WTC11 (cell line): ENCODE results near the gene TNK2. TPM values are rescaled to one million over a fixed set of nuclear protein-coding genes. Genes with fewer than 3 reads are reported as not detected.

Experiments used
- ATAC-seq: fragments of 200-7000 bp; cut with Tn5 transposase; 2 replicates; pipeline ENCODE4 v1.10.0; 2021; ENCODE audit warnings: mild to moderate bottlenecking, moderate library complexity
- CTCF ChIA-PET: fragments of 300-600 bp; sonication (Branson Sonifier 250); formaldehyde crosslinking; loops from one replicate; lab custom pipeline; 2021; ENCODE audit warnings: antibody characterized with exemption; lab: Charles Lee
- POLR2A ChIA-PET: fragments of 350-600 bp; sonication (Branson Sonifier 250); formaldehyde crosslinking; loops from one replicate; lab custom pipeline; 2021; ENCODE audit warnings: antibody characterized with exemption; lab: Charles Lee
- DNase-seq: peaks from one replicate; pipeline ENCODE4 v3.0.0; 2021; ENCODE audit warnings: low spot score
- H3K27ac Mint-ChIP-seq: 2 replicates; pipeline ENCODE4 v1.8.0; 2021; ENCODE audit warnings: mixed read lengths
- H3K27me3 Mint-ChIP-seq: 2 replicates; pipeline ENCODE4 v1.8.0; 2021; ENCODE audit warnings: low read depth, mild to moderate bottlenecking, moderate library complexity, mixed read lengths
- H3K36me3 Mint-ChIP-seq: 2 replicates; pipeline ENCODE4 v1.8.0; 2021; ENCODE audit warnings: mixed read lengths
- H3K4me1 Mint-ChIP-seq: 2 replicates; pipeline ENCODE4 v1.8.0; 2022; ENCODE audit warnings: mixed read lengths
- H3K4me3 Mint-ChIP-seq: 2 replicates; pipeline ENCODE4 v1.8.0; 2021; ENCODE audit warnings: mild to moderate bottlenecking, moderate library complexity, mixed read lengths
- H3K9me3 Mint-ChIP-seq: 2 replicates; pipeline ENCODE4 v1.8.0; 2021; ENCODE audit warnings: mixed read lengths
- CBFB ChIP-seq: sonication (generic); formaldehyde crosslinking; IDR thresholded peaks from 2 replicates; pipeline ENCODE4 v1.8.1; 2022; ENCODE audit warnings: mild to moderate bottlenecking, low read depth, missing genetic modification reagents
- CTCF ChIP-seq: fragments of 200-600 bp; IDR thresholded peaks from 2 replicates; pipeline ENCODE4 v1.8.0; 2022; ENCODE audit warnings: antibody characterized with exemption
- E2F5 ChIP-seq: sonication (generic); formaldehyde crosslinking; IDR thresholded peaks from 2 replicates; pipeline ENCODE4 v1.8.1; 2022; ENCODE audit warnings: mild to moderate bottlenecking, moderate library complexity, missing genetic modification reagents
- EMX1 ChIP-seq: fragments of 250-450 bp; sonication (Bioruptor Pico); IDR thresholded peaks from 2 replicates; pipeline ENCODE4 v1.8.0; 2021; ENCODE audit warnings: mild to moderate bottlenecking
- ETV6 ChIP-seq: sonication (generic); formaldehyde crosslinking; IDR thresholded peaks from 2 replicates; pipeline ENCODE4 v1.8.1; 2022; ENCODE audit warnings: mild to moderate bottlenecking, missing genetic modification reagents
- GRHL2 ChIP-seq: fragments of 250-450 bp; sonication (Bioruptor Pico); IDR thresholded peaks from 2 replicates; pipeline ENCODE4 v1.8.0; 2022; ENCODE audit warnings: mild to moderate bottlenecking, moderate library complexity; ENCODE audit not compliant: insufficient replicate concordance, severe bottlenecking
- IRF1 ChIP-seq: sonication (generic); formaldehyde crosslinking; IDR thresholded peaks from 2 replicates; pipeline ENCODE4 v1.8.0; 2023; ENCODE audit warnings: missing genetic modification reagents
- IRF2 ChIP-seq: sonication (generic); formaldehyde crosslinking; IDR thresholded peaks from 2 replicates; pipeline ENCODE4 v1.8.0; 2022; ENCODE audit warnings: low read depth, missing genetic modification reagents, borderline replicate concordance
- KAT7 ChIP-seq: sonication (generic); formaldehyde crosslinking; IDR thresholded peaks from 2 replicates; pipeline ENCODE4 v1.8.1; 2023; ENCODE audit warnings: missing genetic modification reagents, mild to moderate bottlenecking, borderline replicate concordance
- MAX ChIP-seq: sonication (generic); formaldehyde crosslinking; IDR thresholded peaks from 2 replicates; pipeline ENCODE4 v1.8.0; 2022; ENCODE audit warnings: mild to moderate bottlenecking, missing genetic modification reagents
- NR1H2 ChIP-seq: sonication (generic); formaldehyde crosslinking; IDR thresholded peaks from 2 replicates; pipeline ENCODE4 v1.9.0; 2021; ENCODE audit warnings: mild to moderate bottlenecking, moderate library complexity, missing genetic modification reagents
- PRRX2 ChIP-seq: fragments of 250-450 bp; sonication (Bioruptor Pico); IDR thresholded peaks from 2 replicates; pipeline ENCODE4 v1.8.0; 2021; ENCODE audit warnings: mild to moderate bottlenecking
- SP1 ChIP-seq: sonication (generic); formaldehyde crosslinking; conservative IDR thresholded peaks from 2 replicates; pipeline ENCODE4 v1.8.1; 2022; ENCODE audit warnings: missing genetic modification reagents
- TEAD4 ChIP-seq: sonication (generic); formaldehyde crosslinking; IDR thresholded peaks from 2 replicates; pipeline ENCODE4 v1.8.0; 2022; ENCODE audit warnings: mild to moderate bottlenecking, missing genetic modification reagents
- USF1 ChIP-seq: sonication (generic); formaldehyde crosslinking; IDR thresholded peaks from 2 replicates; pipeline ENCODE4 v1.8.0; 2022; ENCODE audit warnings: mild to moderate bottlenecking, missing genetic modification reagents
- ZBTB21 ChIP-seq: sonication (generic); formaldehyde crosslinking; IDR thresholded peaks from 2 replicates; pipeline ENCODE4 v1.8.1; 2023; ENCODE audit warnings: mild to moderate bottlenecking, missing genetic modification reagents, borderline replicate concordance
- ZNF219 ChIP-seq: sonication (generic); formaldehyde crosslinking; IDR thresholded peaks from 2 replicates; pipeline ENCODE4 v1.8.0; 2023; ENCODE audit warnings: missing genetic modification reagents, mild to moderate bottlenecking, borderline replicate concordance
- ZNF263 ChIP-seq: sonication (generic); formaldehyde crosslinking; IDR thresholded peaks from 2 replicates; pipeline ENCODE4 v1.8.1; 2022; ENCODE audit warnings: low read depth, mild to moderate bottlenecking, moderate library complexity, missing genetic modification reagents
- ZNF425 ChIP-seq: fragments of 250-450 bp; sonication (Bioruptor Pico); conservative IDR thresholded peaks from 2 replicates; pipeline ENCODE4 v1.9.0; 2021; ENCODE audit warnings: mild to moderate bottlenecking
- total RNA-seq: library from RNA; stranded (reverse); gene quantifications from 3 replicates; pipeline ENCODE4 v1.2.3, GENCODE V29; 2021
- TF ChIP-seq, protein P1 (sequence below): sonication (generic); formaldehyde crosslinking; IDR thresholded peaks from 2 replicates; pipeline ENCODE4 v1.8.0; 2022; ENCODE audit warnings: mild to moderate bottlenecking, missing genetic modification reagents
- TF ChIP-seq, protein P2 (sequence below): fragments of 250-450 bp; sonication (Bioruptor Pico); IDR thresholded peaks from 2 replicates; pipeline ENCODE4 v1.8.0; 2021; ENCODE audit warnings: mild to moderate bottlenecking

Gene TNK2
- total RNA-seq, 1 experiment from 2014 or later = 58.4 TPM

DNA sequence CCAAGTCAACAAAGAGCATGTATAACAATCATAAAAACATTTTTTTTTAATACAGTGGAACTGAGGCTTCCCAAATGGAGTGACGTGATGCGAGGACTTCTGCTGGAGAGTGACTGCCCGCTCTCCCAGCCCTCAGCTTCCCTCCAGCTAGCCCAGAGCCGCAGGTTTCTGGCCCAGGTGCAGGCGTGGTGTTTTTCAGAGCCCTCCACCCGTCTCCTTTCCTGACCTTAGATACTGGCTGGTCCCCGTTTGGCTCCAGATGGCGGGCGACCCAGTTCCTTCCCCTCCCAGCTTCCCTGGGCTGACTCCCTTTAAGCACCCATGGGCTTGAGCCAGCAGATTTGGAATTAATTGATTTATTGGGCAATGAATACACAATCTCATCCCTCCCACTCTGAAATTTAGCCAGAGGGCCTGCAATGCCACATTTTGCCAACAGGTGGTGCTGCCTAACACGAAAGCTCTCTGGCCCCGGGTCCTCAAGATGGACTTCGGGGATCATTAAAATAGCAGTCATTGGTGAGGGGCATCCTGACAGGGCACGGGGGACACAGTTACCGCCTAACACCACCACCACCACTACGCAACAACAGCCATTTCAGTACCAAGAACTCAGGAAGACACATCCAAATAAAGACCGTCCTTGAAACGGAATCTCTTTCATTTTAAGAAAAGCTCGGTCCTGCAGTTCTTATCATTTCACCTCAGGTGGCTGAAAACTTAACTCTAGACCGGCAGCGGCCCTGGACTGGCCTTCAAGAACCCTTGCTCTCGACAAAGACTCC is 49.1 kb downstream of the TNK2 start (continued):
- TF ChIP-seq CTCF (peak; percentile 97), E2F5 (no peak), IRF2 (CRISPR knock-in tag) (no peak), ZNF425 (no peak), ETV6 (CRISPR knock-in tag) (0 out of 2 replicates have a peak, but pooled peaks have one; percentile 35), CBFB (CRISPR knock-in tag) (no peak)
- TF ChIP-seq, protein P1, sequence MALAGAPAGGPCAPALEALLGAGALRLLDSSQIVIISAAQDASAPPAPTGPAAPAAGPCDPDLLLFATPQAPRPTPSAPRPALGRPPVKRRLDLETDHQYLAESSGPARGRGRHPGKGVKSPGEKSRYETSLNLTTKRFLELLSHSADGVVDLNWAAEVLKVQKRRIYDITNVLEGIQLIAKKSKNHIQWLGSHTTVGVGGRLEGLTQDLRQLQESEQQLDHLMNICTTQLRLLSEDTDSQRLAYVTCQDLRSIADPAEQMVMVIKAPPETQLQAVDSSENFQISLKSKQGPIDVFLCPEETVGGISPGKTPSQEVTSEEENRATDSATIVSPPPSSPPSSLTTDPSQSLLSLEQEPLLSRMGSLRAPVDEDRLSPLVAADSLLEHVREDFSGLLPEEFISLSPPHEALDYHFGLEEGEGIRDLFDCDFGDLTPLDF (CRISPR knock-in tag) = no peak

- POLR2A ChIA-PET = no interaction called here
- TF ChIP-seq IRF1 (CRISPR knock-in tag) (no peak), KAT7 (no peak), SP1 (CRISPR knock-in tag) (no peak), USF1 (CRISPR knock-in tag) (no peak), ZNF219 (CRISPR knock-in tag) (no peak), GRHL2 (no peak), ZBTB21 (CRISPR knock-in tag) (no peak), TEAD4 (no peak), ZNF263 (CRISPR knock-in tag) (no peak), PRRX2 (CRISPR knock-in tag) (no peak), NR1H2 (CRISPR knock-in tag) (no peak), MAX (CRISPR knock-in tag) (no peak), ETV6 (CRISPR knock-in tag) (no peak), EMX1 (CRISPR knock-in tag) (no peak)
- TF ChIP-seq, protein P2, sequence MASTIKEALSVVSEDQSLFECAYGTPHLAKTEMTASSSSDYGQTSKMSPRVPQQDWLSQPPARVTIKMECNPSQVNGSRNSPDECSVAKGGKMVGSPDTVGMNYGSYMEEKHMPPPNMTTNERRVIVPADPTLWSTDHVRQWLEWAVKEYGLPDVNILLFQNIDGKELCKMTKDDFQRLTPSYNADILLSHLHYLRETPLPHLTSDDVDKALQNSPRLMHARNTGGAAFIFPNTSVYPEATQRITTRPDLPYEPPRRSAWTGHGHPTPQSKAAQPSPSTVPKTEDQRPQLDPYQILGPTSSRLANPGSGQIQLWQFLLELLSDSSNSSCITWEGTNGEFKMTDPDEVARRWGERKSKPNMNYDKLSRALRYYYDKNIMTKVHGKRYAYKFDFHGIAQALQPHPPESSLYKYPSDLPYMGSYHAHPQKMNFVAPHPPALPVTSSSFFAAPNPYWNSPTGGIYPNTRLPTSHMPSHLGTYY (CRISPR knock-in tag) = no peak
- TF ChIP-seq, all 79 proteins: peak for 0
- ATAC-seq (no peak), DNase-seq (no peak)
- Mint-ChIP-seq H3K27me3 (no peaks in the 10 kb centered on the region), H3K27ac (no peak overlapping the region), H3K4me3 (no peak overlapping the region), H3K36me3 (no peaks in the 10 kb centered on the region), H3K4me1 (peaks cover 28% of the 10 kb centered on the region), H3K9me3 (no peaks in the 10 kb centered on the region)
- CTCF ChIA-PET = interaction anchor here (1.2 to 8.2 kb wide), 8 partner anchors 20 to 109 kb away, joined by 3 to 167 read pairs (median 6); no protein-coding TSS in a partner anchor
Observed at GRCh38 chr3:195856410-195857084, 51.8 kb downstream of the TNK2 start.
